GM12878 (cell line): Measurements from ENCODE around the gene ALAD. TPM values are rescaled to one million over a fixed set of nuclear protein-coding genes. Genes with fewer than 3 reads are reported as not detected.

ENCODE experiments used
- ATAC-seq: fragments of 200-7000 bp; cut with Tn5 transposase; 3 replicates; pipeline ENCODE4 v1.9.1; 2020; ENCODE audit warnings: mild to moderate bottlenecking, moderate library complexity
- BruUV-seq: library from RNA; stranded (reverse); fragments of 400-500 nt; replicated peaks from 2 replicates; lab custom pipeline; 2021; lab: Mats Ljungman, UMichigan
- CTCF ChIA-PET: fragments of 300-600 bp; sonication (Branson Sonifier 250); formaldehyde crosslinking; extraction: SDS; loops from one replicate; lab custom pipeline; 2021; ENCODE audit warnings: inconsistent platforms; lab: Yijun Ruan, JAX
- POLR2A ChIA-PET: fragments of 350-600 bp; formaldehyde crosslinking; extraction: SDS; loops from one replicate; lab custom pipeline; 2021; ENCODE audit warnings: inconsistent platforms; lab: Charles Lee
- RAD21 ChIA-PET: fragments of 300-600 bp; sonication (Branson Sonifier 250); formaldehyde crosslinking; loops from one replicate; lab custom pipeline; 2023; ENCODE audit warnings: antibody characterized with exemption; ENCODE audit not compliant: unreplicated experiment; lab: Charles Lee
- SMC1A ChIA-PET: fragments of 300-600 bp; sonication (Branson Sonifier 250); formaldehyde crosslinking; loops from one replicate; lab custom pipeline; 2023; ENCODE audit not compliant: unreplicated experiment, uncharacterized antibody; lab: Charles Lee
- DNase-seq: peaks from one replicate; pipeline ENCODE4 v3.0.0-alpha.2; 2011; ENCODE audit warnings: low read depth, low spot score
- FAIRE-seq: peaks from 3 replicates; lab custom pipeline; 2011; peaks lifted over from hg19 to GRCh38; lab: Jason Lieb, UNC
- H2AFZ ChIP-seq: 2 replicates; pipeline ENCODE4 v1.6.0; 2011; ENCODE audit warnings: low read depth, low read length, control low read depth; ENCODE audit not compliant: control insufficient read depth
- H3K27ac ChIP-seq: 2 replicates; pipeline ENCODE4 v1.5.1; 2011; ENCODE audit warnings: control low read depth; ENCODE audit not compliant: control insufficient read depth, insufficient read depth
- H3K27me3 ChIP-seq, 2 experiments: replicated peaks in 1 of 2; 2 replicates each; pipeline versions ENCODE4 v1.6.0 to v1.6.1; 2011; ENCODE audit warnings: low read length in 1 of 2; ENCODE audit not compliant: control insufficient read depth in 2 of 2, insufficient read depth in 2 of 2
- H3K36me3 ChIP-seq, 2 experiments: 2 replicates each; pipeline ENCODE4 v1.5.1; 2011; ENCODE audit warnings: low read length in 1 of 2; ENCODE audit not compliant: control insufficient read depth in 2 of 2, insufficient read depth in 2 of 2
- H3K4me1 ChIP-seq: 2 replicates; pipeline ENCODE4 v1.6.1; 2011; ENCODE audit warnings: mild to moderate bottlenecking, low read length, moderate library complexity, mixed read lengths; ENCODE audit not compliant: control insufficient read depth, insufficient read depth
- H3K4me2 ChIP-seq: 2 replicates; pipeline ENCODE4 v1.6.0; 2011; ENCODE audit warnings: control low read depth; ENCODE audit not compliant: control insufficient read depth, insufficient read depth
- H3K4me3 ChIP-seq: fragments of 200-600 bp; sonication (generic); 2 replicates; pipeline ENCODE4 v1.5.1; 2016
- H3K79me2 ChIP-seq: 2 replicates; pipeline ENCODE4 v1.6.0; 2011; ENCODE audit warnings: low read length; ENCODE audit not compliant: control insufficient read depth, insufficient read depth
- H3K9ac ChIP-seq: 2 replicates; pipeline ENCODE4 v1.8.0; 2011; ENCODE audit warnings: low read length, control low read depth, mixed read lengths; ENCODE audit not compliant: control insufficient read depth, insufficient read depth
- H3K9me3 ChIP-seq: replicated peaks from 3 replicates; pipeline ENCODE4 v1.5.1; 2011; ENCODE audit warnings: mild to moderate bottlenecking, low read length; ENCODE audit not compliant: control insufficient read depth, insufficient read depth
- H4K20me1 ChIP-seq: 2 replicates; pipeline ENCODE4 v1.6.0; 2011; ENCODE audit not compliant: control insufficient read depth, insufficient read depth
- CBX5 ChIP-seq: sonication (generic); IDR thresholded peaks from 2 replicates; pipeline ENCODE4 v1.6.1; 2016; ENCODE audit warnings: low read depth, moderate library complexity, mild to moderate bottlenecking, inconsistent platforms
- POLR2A ChIP-seq: IDR thresholded peaks from 2 replicates; pipeline ENCODE4 v1.6.1; 2011; ENCODE audit warnings: low read depth, mild to moderate bottlenecking, low read length
- RB1 ChIP-seq: fragments of 450-650 bp; formaldehyde crosslinking; IDR thresholded peaks from 2 replicates; pipeline ENCODE4 v1.6.1; 2017; ENCODE audit warnings: mild to moderate bottlenecking, borderline replicate concordance
- SPI1 ChIP-seq: IDR thresholded peaks from 2 replicates; pipeline ENCODE4 v1.6.1; 2011; ENCODE audit warnings: low read depth, mild to moderate bottlenecking, low read length, moderate library complexity, borderline replicate concordance; ENCODE audit not compliant: insufficient read depth
- SREBF1 ChIP-seq: IDR thresholded peaks from 2 replicates; pipeline ENCODE4 v1.6.1; 2012; ENCODE audit warnings: mild to moderate bottlenecking, low read length
- TCF12 ChIP-seq: IDR thresholded peaks from 2 replicates; pipeline ENCODE4 v1.6.1; 2011; ENCODE audit warnings: low read depth, mild to moderate bottlenecking, low read length
- ZNF384 ChIP-seq: IDR thresholded peaks from 2 replicates; pipeline ENCODE4 v1.6.1; 2012; ENCODE audit warnings: low read depth, mild to moderate bottlenecking, low read length, improper control_type of control experiment, borderline replicate concordance
- WGBS: methylation state at CpG from one replicate; pipeline ENCODE4 v1.1.6; 2016; ENCODE audit warnings: low lambda C conversion rate; ENCODE audit not compliant: insufficient replicate concordance, insufficient coverage; ENCODE audit errors: missing lambda C conversion rate; 5-methylcytosine and 5-hydroxymethylcytosine counted together
- in situ Hi-C: fragments of 300-500 bp; cut with MboI; formaldehyde crosslinking; loops from 9 replicates; pipeline ENCODE4 v1.14.3; 2018; ENCODE audit warnings: mixed read lengths
- intact Hi-C: fragments of 100-400 bp; cut with micrococcal nuclease; formaldehyde crosslinking; loops from one replicate; pipeline ENCODE4 v1.14.2; 2022; ENCODE audit not compliant: unreplicated experiment
- polyA plus RNA-seq, 11 experiments: library from polyadenylated mRNA; depleted of rRNA in 4 of 11; unstranded in 6 of 11; stranded (reverse) in 5 of 11; fragments of >200 nt; fragmentation: Nextera tagmentation in 4 of 11; fragmentation: Illumina TruSeq in 1 of 11; extraction: Ambion mirVana in 4 of 11; extraction: Trizol in 1 of 11; gene quantifications; 1 replicate in 1 of 11; 2 replicates in 10 of 11; pipeline versions ENCODE4 v1.2.1 to v1.2.3, GENCODE V29; 2011 to 2016; ENCODE audit warnings: inconsistent platforms in 2 of 11, missing spikeins in 2 of 11, low read depth in 1 of 11
- total RNA-seq, 4 experiments: library from RNA; depleted of rRNA in 3 of 4; stranded (reverse); fragments of >200 nt in 3 of 4; fragmentation: Illumina TruSeq in 1 of 4; extraction: Trizol in 1 of 4; gene quantifications; 2 replicates each; pipeline versions ENCODE4 v1.2.1 to v1.2.3, GENCODE V29; 2013 to 2021
- TF ChIP-seq, protein P1 (sequence below): fragments of 150-350 bp; IDR thresholded peaks from 2 replicates; pipeline ENCODE4 v1.6.1; 2016; ENCODE audit warnings: low read depth, low read length
- TF ChIP-seq, protein P2 (sequence below): IDR thresholded peaks from 2 replicates; pipeline ENCODE4 v1.6.1; 2012; ENCODE audit warnings: low read length, inconsistent platforms

The ALAD gene
- total and polyA plus RNA-seq, 10 of the 15 experiments (the other 5 are each of a cell fraction or from before 2014, with no cell fraction given): 2.4 to 21.6 (median 12.9) TPM

DNA sequence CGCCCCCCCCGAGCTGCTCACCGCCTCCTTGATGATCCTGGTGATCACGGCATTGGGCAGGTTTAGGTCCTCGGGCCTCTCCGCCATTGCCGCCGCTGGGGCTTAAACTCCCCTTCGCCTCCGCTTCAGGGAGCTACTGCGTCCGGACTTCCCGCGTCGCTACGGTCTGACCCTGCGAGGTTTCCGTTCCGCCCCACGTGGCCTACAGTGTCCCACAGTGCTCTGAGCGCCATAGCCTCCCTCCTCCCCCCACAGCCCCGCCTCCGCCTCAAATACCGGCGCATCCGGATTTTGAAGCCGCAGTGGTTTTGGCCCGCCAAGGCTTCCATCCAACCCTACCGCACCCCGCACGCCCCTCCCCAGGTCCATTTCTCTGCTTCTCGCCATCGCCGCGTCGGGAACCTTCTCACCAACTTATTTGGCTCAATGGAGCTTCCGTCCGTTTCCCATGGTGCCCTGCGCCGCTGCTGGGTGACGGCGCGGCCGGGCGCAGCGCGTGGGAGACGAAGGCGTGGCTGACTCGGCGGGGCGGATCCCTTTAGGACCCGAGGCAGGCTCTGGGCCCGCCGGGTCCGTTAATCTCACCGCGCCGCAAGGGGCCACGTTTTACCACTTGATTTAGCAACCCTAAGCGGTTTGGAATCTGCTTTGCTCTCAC, 9.3 kb upstream of the ALAD start, which contains the start of the genes C9orf43 and POLE3 (continued):
- TF ChIP-seq, protein P1, sequence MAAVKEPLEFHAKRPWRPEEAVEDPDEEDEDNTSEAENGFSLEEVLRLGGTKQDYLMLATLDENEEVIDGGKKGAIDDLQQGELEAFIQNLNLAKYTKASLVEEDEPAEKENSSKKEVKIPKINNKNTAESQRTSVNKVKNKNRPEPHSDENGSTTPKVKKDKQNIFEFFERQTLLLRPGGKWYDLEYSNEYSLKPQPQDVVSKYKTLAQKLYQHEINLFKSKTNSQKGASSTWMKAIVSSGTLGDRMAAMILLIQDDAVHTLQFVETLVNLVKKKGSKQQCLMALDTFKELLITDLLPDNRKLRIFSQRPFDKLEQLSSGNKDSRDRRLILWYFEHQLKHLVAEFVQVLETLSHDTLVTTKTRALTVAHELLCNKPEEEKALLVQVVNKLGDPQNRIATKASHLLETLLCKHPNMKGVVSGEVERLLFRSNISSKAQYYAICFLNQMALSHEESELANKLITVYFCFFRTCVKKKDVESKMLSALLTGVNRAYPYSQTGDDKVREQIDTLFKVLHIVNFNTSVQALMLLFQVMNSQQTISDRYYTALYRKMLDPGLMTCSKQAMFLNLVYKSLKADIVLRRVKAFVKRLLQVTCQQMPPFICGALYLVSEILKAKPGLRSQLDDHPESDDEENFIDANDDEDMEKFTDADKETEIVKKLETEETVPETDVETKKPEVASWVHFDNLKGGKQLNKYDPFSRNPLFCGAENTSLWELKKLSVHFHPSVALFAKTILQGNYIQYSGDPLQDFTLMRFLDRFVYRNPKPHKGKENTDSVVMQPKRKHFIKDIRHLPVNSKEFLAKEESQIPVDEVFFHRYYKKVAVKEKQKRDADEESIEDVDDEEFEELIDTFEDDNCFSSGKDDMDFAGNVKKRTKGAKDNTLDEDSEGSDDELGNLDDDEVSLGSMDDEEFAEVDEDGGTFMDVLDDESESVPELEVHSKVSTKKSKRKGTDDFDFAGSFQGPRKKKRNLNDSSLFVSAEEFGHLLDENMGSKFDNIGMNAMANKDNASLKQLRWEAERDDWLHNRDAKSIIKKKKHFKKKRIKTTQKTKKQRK: no peak
- TF ChIP-seq CBX5 (0 out of 2 replicates have a peak, but pooled peaks have one; percentile 83), POLR2A (peak; percentile 90), RB1 (peak; percentile 71; the same call in 1 of the 2 replicates)

DNA sequence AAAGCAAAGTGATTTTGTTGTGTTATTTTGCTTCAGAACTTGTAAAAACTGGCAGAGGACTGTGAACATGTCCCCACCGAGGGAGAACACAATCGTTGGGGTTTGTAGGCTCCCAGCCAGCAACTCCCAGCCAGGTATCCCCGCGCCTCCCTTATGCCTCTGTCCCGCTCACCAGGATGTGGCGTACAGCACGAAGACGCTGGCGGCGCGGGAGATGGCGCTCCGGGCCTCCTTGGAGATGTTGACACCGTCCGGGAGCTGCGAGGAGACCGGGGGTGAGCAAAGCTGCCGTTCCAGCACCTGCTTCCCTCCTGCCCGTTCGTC, 8.8 kb upstream of the ALAD start:
- H2AFZ ChIP-seq: peak overlapping the region; percentile 97
- RAD21 ChIA-PET: interaction anchor here (0.6 to 2.5 kb wide), 21 partner anchors 9 to 248 kb away, joined by 3 to 16 read pairs (median 5); partner anchors contain the start of genes ALAD, CDC26, FKBP15 and PRPF4
- ATAC-seq: peak; percentile 14

More for the DNA sequence above, 8.8 kb upstream of the ALAD start:
- H3K27ac ChIP-seq: peak overlapping the region; percentile 98
- WGBS: 0% methylated on average over 20 of the region's 20 CpGs
- H3K9me3 ChIP-seq: no peaks in the 10 kb centered on the region
- peak overlapping the region; percentile 93 for H3K9ac ChIP-seq
- no TSS peak for BruUV-seq
- H3K4me1 ChIP-seq: peaks cover 16% of the 10 kb centered on the region; the same call in 1 of the 2 replicates
- in situ Hi-C loops (loop anchor here (5.0 kb wide), 1 partner anchor 138 kb away; no protein-coding TSS in a partner anchor), intact Hi-C loops (loop anchor here (10.0 kb wide), 2 partner anchors 195 to 1045 kb away; no protein-coding TSS in a partner anchor)
- CTCF ChIA-PET: interaction anchor here (0.7 to 5.3 kb wide), 18 partner anchors 9 to 256 kb away, joined by 3 to 72 read pairs (median 3); partner anchors contain the start of genes ALAD, CDC26, PRPF4 and WDR31
- H4K20me1 ChIP-seq: no peaks in the 10 kb centered on the region
- no peak for TF ChIP-seq TCF12
- no peak for TF ChIP-seq SPI1
- no peak for TF ChIP-seq SREBF1
- TF ChIP-seq, protein P2, sequence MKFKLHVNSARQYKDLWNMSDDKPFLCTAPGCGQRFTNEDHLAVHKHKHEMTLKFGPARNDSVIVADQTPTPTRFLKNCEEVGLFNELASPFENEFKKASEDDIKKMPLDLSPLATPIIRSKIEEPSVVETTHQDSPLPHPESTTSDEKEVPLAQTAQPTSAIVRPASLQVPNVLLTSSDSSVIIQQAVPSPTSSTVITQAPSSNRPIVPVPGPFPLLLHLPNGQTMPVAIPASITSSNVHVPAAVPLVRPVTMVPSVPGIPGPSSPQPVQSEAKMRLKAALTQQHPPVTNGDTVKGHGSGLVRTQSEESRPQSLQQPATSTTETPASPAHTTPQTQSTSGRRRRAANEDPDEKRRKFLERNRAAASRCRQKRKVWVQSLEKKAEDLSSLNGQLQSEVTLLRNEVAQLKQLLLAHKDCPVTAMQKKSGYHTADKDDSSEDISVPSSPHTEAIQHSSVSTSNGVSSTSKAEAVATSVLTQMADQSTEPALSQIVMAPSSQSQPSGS: no peak
- TF ChIP-seq ZNF384: no peak
- no peak for FAIRE-seq
- H3K36me3 ChIP-seq: peaks cover 0 to 10% of the 10 kb centered on the region in 2 experiments; a peak in 1 of 4 replicates
- POLR2A ChIA-PET: interaction anchor here (0.7 to 2.6 kb wide), 11 partner anchors 8 to 192 kb away, joined by 3 to 18 read pairs (median 4); partner anchors contain the start of genes ALAD, CDC26 and PRPF4
- no peak for DNase-seq
- SMC1A ChIA-PET: interaction anchor here (0.7 to 1.8 kb wide), 11 partner anchors 11 to 249 kb away, joined by 3 to 11 read pairs (median 4); partner anchors contain the start of genes CDC26, PRPF4 and WDR31
- H3K27me3 ChIP-seq: no peaks in the 10 kb centered on the region
- peak overlapping the region; percentile 81 for H3K4me2 ChIP-seq
- peaks cover 19% of the 10 kb centered on the region for H3K79me2 ChIP-seq
- peak overlapping the region; percentile 92 for H3K4me3 ChIP-seq
